HG02763 (cell line): ENCODE results near the gene LYST.
A peak's percentile ranks its signal among the peaks of the same experiment; 100 is the strongest.

Source experiments
- ATAC-seq: cut with Tn5 transposase; IDR thresholded peaks from one replicate; pipeline ENCODE4 v1.9.1; 2021; ENCODE audit warnings: mild to moderate bottlenecking, moderate library complexity; ENCODE audit not compliant: unreplicated experiment

The LYST gene

DNA sequence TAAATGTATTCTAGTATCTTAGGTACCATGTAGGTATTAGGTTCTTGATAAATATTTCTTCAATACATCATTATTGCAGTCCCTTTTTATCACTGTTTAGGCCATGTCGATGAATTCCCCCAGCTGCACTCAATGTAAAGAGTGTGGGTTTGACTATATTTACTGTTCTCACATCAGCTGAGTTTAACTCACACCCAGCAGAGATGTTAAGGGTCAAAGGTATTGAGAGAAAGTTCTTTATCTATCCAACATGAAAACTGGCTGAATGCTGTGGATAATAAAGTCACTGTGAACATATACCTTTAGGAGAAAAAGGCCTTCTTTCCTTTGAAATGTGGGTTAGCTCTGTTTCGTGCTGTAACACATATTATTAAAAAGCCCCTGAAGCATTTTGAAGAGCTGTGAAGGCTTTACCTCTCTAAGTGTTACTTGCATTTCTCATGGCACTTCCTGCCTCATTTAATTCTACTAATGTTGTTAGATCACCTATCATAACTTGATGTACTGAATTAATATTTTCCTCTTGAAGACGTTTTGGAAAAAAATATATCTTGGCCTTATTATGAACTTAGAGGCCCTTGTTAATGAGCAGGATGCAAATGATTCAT lies 19.1 kb upstream of the LYST start:
- no peak for ATAC-seq

DNA sequence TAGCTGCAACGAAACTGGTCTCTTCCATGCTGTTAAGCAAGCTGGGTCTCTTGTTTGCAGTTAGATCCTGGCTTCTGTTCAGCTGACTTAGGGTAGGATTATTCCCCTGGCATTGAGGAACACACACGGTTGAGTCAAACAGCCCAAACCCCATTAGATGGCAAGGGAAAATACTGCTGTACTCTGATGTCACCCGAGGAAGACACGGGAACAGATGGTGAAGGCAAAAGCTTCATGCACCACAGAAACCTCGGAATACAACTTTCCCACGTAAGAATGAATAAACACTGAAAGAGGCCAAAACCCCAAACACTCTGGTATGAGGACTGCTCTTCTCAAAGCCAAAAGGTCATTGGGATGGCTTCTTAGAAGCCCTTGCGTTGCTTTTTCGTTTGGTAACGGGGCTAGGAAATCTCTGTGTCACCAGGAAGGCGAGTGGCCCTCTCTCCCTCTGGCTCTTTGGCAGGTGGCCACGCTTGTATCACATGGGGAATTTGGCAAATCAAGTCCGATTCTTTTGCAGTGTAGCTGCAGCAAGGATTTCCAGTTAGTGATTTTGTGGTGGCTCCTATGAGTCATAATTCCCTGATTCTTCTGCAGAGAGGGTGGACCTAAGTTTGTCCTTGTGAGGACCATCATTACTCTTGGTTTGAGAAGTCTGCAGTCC lies 16.7 kb upstream of the LYST start:
- peak; percentile 34 for ATAC-seq

DNA sequence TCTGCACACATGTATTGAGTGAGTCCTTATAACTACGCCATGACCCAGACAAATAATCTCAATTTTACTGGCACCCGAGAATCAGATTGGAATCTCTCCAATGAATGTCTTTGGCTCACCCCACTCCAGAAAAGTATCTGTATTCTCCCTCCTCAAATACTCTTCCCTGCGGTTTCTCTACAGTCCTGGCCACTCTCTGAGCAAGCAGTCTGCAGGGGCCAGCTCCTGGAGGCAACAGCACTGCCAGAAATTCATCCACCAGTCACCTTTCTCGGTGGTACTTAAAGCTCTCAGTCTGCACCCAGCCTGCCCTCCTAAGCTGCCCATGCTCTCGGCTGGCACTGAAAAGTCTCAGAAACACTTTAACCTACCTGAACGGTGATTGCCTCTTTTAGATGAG lies 16.1 kb upstream of the LYST start:
- no peak for ATAC-seq

DNA sequence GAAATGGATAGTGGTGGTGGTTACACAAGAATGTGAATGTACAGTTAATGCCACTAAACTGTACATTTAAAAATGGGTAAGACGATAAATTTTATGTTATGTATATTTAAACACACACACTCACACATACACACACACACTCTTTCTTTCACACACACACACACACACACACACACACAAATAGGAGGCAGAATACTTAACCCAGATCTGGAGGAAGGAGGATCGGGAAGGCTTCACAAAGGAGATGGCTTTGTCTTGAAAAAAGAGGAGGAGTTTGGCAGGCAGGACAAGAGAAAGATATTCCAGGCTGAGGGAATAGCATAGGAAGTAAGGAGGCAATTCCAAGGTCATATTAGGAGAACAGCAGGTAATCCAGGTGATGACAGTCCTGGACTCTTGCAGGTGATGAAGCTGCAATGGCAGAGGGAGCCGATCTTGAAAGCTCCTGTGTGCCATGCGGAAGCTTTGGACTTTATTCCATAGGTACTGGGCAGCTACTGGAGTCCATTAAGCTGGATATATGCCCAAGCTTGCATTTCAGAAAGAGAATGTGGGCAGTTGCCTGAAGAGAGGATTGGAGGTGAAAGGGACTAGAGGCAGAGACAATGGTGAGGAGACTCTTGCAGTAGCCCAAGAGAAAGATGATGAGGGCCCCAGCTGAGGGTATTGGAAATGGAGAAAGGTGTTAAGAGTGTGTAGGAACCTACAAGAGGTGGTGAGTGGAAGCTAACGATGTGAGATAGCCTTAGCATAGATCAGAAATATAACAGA lies 15.4 kb upstream of the LYST start:
- ATAC-seq: no peak

DNA sequence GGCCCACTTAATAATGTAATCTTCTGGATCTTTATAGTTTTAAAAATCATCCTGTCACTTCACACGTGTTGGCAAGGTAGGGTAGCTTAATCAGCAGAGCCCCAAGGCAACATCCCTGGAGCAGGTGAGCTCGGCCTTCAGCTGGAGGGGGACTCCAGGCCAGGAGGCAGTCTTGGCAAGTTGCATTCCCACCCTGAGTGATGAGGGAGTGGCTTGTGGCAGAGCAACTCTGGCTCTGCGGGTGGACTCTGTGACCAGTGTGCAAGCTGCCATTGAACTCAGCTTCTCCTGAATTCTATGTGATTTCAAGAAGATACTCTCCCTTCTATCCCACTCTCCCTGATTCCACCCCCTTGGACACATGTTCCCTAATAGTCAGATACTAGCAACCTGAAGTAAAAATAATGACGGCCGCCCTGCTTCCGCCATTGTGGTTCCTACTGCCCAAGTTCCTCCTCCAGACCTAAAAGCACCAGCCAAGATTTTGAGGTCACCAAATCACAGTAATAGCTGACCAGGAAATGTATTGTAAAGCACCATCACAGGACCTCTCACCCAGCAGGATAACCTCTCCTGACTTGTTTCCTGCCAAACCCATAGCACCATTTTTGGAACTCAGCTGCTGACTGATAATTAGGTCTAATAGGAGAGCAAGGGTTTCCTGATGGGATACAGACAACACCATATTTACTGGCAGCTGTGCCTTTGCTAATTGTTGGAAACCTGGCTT lies 11.5 kb upstream of the LYST start:
- ATAC-seq: no peak

DNA sequence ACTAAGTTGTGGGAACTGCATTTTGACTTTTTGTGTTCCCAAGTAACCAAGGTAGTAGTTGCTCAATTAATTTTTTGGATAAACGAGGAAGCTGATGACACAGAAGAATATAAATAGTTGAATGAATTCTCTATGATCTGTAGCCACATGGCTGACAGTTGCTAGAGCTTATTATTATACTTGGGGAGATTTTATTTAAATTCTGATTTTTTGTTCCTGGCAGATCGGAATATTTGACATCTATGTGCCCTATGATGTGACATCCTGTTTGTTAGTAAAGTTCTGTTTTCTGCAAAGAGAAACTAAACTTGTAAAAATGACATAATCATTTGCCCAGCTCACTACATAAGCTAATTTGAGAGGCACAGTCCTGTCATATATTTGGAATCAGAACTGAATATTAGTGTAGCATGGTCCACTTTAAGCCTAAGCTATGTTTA lies 9.7 kb upstream of the LYST start:
- ATAC-seq: no peak

DNA sequence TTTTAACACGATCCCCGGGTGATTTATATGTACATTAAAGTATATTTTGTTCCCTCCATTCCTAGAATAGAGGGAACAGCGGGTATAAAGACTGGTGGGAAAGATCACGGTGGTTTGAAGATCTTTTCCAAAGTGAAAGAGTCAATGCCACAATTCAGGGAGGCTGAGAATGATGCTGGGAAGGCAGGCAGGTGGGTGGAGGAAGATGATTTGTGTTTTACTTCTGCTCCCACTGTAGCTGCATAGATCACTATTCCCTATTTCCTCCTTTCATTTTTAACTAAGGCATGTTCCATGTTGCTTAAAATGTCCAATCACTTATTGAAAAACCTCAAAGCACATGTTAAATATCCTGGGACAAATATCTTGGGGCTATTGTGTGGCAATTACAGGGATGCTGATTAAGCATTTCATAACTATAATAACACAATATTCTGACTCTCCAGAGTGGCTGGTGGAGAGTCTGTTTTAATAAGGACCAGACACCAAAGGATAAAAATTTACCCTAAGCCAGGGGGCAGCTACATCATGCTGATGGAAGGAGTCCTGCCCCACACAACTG lies 8.4 kb upstream of the LYST start:
- ATAC-seq: no peak

DNA sequence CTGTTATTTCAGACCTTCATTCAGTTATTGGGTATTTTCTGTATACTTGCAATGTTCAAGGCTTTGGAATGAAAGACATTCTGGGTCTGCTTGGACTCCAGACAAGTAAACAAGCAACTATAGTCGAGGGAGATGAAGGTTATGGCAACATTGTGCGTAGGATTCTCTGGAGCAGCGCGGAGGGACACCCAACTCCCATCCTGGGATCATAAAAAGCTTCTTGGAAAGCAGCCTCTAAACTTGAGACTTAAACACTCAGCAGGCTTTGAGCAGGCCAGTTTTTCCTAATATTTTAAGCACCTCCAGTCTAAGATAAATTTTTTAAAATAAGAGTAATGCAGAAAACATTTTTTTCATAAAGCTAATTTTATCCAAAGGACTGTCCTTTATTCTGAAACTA lies 7.6 kb upstream of the LYST start:
- no peak for ATAC-seq

DNA sequence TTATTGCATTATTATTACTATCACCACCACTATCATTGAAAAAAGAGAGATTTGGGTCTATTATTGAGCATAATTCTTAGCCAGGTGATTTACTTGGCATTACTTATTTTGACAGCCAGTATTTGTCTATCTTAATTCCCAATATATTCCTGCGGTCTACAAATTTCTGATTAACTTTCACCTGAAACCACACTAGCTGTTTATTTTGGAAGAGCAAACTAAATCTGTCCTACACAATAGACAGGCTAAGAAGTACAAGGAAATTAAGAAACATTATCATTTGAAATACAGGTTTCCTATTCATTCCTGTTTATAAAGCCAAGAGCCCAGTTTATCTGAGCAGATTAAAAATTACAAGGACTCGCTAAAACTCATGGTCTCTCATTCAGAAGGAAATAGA lies 6.9 kb upstream of the LYST start:
- no peak for ATAC-seq

DNA sequence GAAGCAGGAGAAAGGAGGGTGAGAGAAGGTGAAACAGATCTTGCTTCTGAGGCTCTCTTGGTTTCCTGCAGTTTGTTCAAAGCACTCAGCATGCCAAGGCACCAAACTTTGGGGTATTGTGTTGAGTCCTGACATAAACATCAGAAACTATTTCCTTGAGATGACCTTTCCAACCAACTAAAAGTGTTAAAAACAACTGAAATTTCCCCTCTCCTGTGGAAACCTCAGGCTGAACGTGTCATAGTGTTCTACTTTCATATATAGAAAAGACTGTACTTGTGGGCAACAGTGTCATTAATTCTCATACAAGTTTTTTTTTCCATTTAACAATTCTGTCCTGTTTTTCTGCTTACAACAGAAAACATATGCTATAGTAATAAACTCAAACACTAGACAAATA lies 6.3 kb upstream of the LYST start:
- ATAC-seq: no peak

DNA sequence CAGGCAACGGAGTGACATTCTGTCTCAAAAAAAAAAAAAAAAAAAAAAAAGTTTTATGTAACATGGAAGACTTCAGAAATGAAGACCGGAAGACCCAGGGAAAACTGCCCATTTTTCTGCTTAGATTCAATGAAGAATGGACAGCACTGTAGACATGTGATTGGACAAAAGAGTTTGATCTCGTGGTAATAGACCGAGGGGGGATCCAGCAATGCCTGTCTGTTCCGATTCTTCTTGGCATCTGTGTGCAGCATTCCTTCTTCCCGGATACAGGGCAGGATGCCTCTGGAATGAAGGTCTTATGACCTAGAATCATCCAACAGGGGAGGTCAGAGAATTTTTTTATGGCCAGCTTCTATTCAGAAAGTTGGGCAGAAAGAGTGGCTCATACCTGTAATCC lies 5.6 kb upstream of the LYST start:
- no peak for ATAC-seq

DNA sequence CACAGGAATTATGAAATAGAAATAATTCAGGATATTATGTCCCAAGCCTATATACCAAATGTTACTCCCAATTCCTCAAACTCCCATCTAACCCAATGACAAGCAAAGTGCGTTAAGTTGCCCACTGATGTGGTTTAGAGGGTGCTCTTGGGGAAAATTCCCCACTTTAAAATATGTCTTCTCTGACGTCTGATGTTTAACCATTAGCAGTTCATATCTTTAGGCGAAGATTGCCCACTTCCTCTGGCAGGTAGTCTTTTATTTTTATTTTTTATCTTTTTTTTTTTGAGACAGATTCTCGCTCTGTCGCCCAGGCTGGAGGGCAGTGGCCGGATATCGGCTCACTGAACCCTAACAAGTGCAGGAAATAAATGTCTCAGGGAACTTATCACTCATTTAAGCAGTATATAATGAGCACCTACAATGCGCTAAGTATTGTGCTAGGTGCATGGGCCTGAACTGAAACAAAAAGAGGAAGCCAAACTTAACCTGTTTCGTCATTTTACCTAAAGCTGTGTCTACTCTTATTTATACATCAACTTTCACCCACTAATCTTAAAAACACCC lies 1.3 kb upstream of the LYST start:
- no peak for ATAC-seq

DNA sequence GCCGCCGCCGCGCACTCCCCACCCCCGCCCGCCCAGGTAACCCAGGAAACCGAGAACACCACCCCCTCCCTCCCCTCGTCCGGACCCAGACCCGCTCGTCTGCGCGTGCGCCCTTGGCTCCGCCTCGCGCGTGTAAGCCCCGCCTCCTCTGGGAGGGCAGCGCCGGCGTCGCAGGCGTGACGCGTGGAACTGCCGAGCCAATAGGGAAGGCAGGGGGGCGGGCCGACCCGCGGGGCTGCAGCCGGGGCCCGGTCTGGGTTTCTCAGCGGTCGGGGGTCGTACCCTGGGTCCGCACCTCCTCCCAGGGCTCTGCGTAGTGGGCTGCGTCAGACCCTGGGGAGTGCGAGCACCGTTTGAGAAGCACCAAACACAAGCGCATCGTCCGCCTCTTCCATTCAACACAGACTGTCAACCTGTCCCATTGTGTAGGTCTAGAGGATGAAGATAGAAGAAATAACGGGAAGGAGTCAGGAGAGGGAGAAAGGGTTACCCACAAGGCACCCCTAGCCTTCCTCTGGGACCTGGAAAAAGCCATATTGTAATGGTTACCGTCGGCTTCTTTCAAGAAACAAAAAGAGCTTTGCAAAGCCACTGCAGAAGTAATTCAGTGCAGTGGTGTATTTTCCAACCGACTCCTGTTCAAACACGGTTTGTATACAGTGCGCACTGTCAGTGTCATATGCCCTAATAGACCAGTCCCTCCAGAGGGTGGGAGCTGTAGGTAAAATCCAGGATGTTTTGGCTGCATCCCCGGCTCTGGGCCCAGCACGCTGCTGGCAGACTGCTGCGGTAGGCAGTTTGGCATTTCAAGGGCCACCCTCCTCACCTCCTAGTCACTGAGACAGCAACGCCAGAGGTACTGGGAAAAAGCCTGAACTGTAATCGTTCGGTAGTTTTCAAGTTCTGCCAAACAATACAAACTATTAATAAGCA lies 473 bp upstream of the LYST start:
- peak; percentile 75 for ATAC-seq

DNA sequence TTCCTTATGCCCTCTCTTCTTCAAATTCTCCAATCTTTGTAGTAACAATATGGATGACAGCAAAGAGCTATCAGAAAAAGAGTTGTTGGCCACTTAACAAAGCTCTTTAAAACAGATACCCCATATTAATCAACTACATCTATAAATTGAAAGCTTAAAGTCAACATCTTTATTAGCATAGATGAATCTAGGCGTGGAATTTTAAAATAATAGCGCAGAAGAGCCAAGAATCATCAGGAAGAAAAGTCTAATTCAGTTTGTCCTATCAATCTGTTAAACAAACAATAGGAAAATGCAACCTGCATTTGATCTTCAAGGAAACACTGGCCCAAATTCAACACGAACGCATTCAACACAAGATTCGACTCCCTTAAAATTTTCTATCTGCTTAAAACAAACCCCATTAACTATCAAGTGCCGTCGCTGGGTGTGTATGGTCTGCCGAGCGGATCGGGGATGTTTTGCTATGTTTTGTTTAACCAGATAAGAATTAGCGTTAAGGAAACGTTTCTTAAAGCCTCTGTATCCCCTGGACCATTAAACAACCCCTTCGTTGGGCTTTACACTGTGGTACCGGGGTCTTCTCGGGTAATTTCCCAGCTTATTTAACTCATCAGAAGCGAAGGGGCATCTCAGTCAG lies 1.0 kb downstream of the LYST start:
- ATAC-seq: no peak

DNA sequence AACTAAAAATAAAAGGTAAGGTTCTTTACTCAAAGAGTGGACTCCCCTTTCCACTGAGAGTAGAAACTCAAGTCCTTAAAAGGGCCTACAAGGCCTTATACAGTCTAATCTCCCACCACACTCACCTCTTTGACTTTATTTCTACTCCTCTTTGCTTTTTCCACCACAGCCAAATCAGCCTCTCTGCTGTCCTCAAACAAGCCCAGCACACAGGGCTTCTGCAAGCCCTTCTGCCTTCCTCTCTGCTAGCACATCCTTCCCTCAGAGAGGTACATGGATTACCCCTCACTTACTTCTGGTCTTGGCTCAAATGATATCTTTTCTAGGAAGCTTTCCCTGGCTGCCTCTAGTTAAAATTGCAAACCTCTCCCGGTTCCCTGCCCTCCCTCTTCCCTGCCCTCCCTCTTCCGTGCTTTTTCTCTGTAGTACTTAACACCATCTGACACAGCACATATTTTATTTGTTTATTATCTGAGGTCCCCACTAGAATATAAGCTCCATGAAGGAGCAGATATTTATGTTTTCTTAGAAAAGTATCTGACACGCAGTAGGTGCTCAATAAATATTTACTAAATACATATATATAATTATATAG lies 1.7 kb downstream of the LYST start:
- no peak for ATAC-seq

DNA sequence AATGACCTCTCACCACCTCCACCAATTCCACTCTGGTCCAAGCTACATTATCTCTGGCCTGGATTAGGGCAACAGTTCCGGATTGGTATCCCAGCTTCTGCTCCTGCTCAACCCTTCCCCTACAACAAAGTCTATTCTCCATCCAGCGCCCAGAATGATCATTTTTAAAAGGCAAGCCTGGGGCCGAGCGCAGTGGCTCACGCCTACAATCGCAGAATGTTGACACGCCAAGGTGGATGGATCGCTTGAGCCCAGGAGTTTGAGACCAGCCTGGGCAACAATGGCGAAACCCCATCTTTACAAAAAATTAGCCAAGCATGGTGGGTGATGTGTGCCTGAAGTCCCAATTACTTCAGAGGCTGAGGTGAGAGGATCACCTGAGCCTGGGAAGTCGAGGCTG lies 2.2 kb downstream of the LYST start:
- ATAC-seq: no peak

DNA sequence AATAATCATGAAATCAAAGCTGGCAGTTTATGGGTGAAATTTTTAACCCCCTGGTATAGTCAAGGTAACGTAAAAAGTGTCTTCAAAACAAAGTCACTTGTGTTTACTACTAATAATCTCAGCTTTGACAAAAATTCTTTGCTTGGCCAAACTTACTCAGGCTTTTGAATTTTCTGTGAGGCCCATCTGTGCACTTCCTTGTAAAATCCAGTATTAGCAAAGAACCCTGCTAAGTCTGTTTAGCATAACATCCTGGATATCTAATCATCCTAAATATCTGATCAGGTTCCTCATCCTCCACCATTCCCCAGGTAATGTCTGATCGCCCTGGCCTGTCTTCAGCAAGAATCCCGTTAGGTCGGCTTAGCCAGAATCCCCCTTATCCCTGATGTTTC lies 3.0 kb downstream of the LYST start:
- ATAC-seq: no peak

DNA sequence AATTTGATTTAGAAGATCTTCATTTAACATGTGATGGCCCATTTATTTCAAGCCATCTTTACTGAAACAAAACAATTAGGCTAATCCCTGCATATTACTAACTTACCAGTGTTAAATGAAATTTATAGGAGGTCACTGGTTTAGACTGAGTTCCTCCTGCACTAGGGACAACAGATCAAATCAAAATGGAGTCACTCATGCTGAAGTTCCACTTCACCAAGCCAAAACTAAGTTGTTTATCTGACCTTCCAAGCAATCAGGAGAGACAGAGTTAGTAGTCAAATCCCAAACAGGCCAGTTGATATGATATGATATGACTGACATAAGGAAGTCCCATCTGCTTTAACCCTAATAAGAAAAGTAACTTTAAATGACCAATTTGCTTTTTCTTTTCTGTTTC lies 4.8 kb downstream of the LYST start:
- ATAC-seq: no peak

DNA sequence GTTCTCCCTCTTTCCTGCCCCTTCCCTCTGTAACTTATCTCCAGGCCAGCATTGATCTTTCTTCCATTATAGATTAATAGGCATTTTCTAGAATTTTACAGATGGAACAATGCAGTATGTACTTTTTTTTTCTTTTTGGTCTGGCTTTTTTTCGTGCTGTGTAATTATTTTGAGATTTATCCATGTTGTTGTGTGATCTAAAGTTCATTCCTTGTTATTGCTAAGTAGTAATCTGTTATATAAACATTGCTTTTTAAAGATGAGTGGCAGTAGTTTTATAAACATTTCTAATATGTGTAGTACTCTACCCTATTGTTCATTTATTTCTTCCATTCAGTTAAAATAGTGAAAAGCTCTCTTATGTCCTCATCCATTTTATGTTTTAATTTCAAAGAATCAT lies 5.9 kb downstream of the LYST start:
- no peak for ATAC-seq
